ENCODE data around the gene SERTAD2.

The SERTAD2 gene

DNA sequence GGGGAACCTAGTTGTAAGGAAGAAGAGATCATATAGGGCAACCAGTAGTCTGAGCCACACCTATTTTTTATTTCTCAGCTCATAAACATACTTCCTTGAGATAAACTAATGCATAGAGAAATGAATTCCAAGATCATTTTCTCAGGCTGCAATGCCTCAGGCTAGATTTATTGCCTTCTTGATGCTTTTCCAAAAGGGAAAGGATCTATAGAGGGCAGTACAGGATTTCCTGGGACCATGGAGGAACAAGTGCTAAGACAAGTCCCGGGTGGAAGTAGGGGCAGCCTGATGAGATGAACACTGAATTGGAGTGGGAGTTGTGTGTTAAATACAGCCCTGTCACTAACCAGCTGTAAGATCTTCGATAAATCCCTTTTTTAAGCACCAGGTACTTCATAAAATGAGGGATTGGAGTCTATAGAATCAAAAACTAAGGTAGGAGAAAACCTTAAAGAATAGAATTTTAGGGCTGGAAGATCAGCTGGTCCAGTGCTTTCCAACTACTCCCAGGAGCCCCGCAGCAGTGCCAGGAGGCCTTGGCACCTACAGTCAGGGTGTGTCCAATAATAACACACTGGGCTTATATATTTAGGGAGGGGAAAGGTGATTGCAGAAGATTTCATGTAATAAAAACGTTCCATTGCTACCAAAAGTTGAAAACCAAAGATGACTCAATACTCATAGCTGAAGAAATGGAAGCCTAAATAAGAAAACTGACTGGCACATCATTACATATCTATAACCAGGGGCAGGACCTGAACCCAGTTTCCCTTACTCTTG, 58.1 kb downstream of the SERTAD2 start:
- FAIRE-seq = no peak
- DNase-seq (ENCODE audit: extremely low spot score, insufficient read length, low read depth) = no peak

DNA sequence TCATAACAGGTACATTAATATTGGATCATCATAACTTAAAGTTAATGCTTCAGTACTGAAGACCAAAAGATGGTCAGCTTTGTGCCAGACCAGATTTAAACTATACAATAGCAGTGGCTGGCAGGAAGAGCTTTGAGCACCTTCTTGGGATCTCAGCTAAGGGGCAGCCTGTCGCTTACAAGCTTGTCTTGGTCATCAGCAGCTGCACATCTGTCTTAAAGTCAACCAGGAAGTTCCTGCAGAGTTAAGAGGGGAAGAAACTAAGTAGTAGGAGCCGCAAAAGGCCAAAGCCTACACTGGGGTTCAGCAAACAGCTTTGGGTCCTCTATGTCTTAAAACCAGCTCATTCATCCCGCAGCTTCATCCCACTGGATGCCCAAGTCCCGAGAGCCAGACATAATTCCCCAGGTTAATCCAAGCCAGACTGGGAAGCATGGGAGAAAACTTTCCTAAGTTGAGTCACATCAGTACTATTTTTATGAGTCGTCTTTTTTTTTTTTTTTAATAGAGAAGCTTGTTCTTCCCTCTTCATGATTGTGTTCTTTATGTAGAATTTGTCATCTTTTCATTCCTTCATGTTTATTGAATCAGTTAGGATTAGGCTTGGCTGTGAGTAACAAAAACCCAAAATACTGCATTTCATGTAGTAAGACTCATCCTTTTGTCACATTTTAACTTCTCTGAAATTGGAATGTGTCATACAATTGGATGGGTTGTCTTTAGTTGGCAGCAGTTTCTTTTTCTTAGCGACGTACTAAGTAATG, 59.3 kb downstream of the SERTAD2 start:
- FAIRE-seq = no peak
- no peak for DNase-seq (ENCODE audit: extremely low spot score, insufficient read length, low read depth)

DNA sequence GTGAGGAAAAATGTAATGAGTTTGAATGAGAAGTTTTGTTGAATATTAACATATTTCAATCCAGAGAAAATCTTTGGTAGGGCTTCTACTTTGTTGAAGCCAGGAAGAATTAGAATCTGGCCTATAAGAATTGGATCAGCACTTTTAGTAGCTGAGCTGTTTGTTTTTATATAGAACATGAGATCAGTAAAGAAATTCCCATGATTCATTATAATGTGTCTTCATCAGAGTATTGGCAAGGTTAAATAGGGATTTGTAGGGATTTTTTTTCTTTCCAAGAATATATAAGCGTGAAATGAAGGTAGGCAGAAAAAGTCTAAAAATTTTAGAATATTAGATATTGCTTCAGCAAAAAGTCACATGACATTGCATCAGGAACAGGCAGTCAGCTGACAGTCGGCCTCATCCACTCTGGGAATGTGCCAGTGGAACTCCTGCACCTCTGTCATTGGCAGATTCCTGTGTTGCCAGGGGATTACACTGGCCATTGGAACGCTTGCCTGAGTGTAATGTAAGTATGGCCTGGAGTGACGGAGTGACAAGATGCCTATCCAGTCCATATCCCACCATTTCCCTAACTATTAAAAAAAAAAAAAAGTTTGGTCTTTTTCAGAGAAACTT, 60.6 kb downstream of the SERTAD2 start:
- FAIRE-seq = no peak
- no peak for DNase-seq (ENCODE audit: extremely low spot score, insufficient read length, low read depth)

DNA sequence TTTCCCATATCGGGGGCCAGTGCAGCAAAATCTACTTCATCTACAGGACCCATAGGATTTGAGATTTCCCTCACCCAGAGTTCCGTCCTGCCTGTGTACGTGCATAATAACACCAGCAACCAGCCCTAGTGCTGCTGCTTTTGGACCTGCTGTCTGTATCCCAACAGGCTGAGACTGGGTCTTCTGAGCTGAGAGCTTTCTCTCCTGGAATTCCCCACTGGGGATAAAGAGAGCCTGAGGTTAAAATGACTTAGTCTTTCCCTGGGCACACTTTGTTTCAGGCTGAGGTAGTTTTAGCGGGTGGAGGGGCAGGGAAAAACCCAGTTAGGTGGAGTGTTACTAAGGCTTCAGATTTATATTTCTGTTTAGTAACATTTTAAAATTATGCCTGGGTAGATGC, 62.5 kb downstream of the SERTAD2 start:
- FAIRE-seq (no peak), DNase-seq (ENCODE audit: extremely low spot score, insufficient read length, low read depth) (no peak)

DNA sequence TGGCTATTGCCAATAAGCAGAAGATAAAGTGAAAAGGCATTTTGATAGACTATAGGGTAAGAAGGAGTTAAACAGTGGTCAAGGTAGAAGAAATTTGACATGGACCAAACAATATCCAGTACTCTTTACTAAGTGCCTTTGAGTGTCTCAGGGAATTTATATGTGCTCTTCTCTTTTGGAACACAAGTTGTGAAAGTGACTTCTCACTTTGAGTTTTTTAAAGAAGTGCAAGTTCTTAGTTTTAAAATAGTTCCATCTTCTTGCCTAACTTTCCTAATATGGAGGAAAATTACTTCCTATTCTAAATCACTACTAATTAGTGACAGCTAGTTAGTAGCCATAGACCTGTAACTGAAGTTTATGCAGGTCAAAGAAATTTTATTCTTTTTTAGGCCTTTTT, 66.2 kb downstream of the SERTAD2 start:
- FAIRE-seq = no peak
- DNase-seq (ENCODE audit: extremely low spot score, insufficient read length, low read depth) = no peak

DNA sequence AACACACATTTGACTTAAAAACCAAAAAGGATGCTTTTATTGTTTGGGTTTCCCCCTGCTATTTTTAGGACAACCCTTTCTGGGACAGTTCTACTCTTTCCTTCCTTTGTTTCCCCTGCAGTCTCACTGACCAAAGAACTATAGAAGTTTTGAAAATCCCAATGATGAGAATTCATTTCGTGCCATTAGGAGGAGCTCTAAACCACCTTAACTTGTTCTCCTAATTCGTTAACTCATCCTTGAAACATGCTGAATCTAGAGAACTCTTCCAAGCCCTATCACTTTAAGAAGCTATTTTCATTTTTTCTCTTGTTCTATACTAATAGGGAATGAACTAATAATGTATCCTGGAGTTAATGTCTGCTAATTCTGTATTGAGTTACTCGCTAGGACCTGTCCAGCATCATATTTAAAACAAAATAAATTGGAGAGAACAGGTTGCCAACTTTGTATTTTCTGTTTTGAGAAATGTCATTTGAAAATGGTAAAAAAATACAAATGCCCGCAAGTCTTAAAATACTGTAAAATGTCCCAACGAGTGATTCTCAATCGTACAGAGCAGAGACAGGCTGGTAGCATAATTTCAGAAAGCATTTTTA, 66.7 kb downstream of the SERTAD2 start:
- FAIRE-seq = peak; percentile 87
- no peak for DNase-seq (ENCODE audit: extremely low spot score, insufficient read length, low read depth)

DNA sequence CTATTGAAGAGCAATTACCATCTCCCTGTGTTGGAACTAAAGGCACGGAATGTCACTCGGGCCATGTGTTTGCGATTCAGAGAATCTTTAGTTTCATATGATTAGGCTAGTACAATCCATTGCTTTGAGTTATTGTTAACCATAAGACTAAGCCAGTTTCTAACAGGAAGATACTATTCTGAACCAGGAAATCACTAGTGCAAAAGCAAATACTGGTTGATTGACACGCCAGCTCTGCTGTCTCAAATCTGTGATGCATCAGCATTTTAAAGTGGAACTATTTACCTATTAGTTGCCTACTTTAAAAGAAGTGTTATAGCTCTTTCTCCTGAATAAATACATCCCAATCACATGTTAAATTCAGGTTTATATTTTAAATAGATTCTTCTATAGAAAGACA, 67.7 kb downstream of the SERTAD2 start:
- DNase-seq (ENCODE audit: extremely low spot score, insufficient read length, low read depth) (no peak), FAIRE-seq (peak; percentile 75)

DNA sequence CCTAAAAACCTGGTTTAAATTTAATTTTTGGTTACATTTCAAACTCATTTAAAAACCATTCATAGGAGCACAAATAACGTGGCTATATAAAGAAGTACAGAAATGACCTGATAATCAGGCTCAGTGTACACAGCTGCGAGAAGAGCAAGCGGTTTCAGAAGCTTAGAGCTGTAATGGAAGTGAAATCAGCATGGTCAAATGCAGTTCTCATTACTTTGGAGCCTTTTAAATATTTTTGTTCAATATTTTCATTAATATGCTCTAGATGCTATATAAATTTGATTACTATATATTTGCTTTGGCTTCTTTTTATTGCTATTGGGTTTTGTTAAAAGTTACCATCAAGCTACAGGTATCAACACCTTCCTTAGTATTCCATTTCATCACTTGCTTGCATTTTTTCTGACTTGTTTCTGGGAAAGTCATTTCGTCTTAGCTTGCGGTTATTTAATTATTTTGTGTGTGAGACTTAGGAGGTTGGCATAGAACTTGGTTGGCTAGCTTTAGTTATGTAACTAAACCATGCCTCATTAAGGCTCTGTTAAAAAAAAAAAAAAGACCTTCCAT, 70.9 kb downstream of the SERTAD2 start:
- DNase-seq (ENCODE audit: extremely low spot score, insufficient read length, low read depth) (no peak), FAIRE-seq (peak; percentile 93)

DNA sequence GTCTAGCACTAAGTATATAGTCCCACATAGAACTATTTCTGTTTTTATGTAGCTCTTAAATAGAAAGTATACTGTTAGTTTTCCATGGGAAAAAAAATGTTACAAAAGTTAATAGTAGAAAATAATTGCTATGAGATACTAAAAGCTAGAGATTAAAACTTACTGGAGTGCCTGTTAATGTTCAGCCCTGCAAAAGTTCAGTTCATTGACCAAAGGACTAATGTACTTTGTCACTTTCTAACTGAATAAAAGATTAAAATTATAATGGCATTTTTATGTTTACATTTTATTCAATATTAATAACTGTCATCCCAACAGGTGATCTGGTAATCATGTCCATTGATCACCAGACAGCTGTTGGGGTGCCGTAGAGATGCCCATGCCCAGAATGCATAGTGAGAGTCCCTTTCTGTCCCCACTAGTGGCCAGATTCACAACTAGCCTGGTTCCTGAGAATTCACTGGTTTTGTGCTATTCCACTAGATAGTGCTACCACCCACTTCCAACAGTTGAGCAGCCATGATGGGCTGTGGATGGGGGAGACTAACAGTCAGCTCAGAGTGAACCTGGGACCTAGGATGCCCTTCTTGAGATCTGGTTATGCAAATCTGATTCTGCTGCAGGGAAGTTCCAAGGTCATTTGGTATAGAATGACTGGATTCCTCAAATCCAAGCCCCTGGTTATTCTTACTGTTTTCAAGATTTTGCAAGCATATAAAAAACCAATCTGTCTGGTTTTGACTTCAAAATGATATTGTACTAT, 71.8 kb downstream of the SERTAD2 start:
- DNase-seq (ENCODE audit: extremely low spot score, insufficient read length, low read depth) = no peak
- FAIRE-seq = peak; percentile 72
